ENCODE measurements around the gene CRIP3.

- TF ChIP-seq CTCF (IDR thresholded peaks at IDR 0.05; ENCODE audit: low read length) (no peak), EZH2 (IDR thresholded peaks at IDR 0.05; ENCODE audit: borderline replicate concordance, low read length) (no peak)
These were observed 39.2 kb downstream of the CRIP3 start for GRCh38 chr6:43269273-43270007.

Data from OCI-LY1 (cell line).